Transverse colon (tissue), 4 donors: ENCODE data around the gene ANKZF1.

Experiments
- EP300 ChIP-seq: sonication (generic); formaldehyde crosslinking; IDR thresholded peaks from one replicate; pipeline ENCODE4 v1.6.1; 2017; ENCODE audit warnings: antibody characterized with exemption, low read depth
- POLR2A ChIP-seq: fragments of 450-650 bp; IDR thresholded peaks from one replicate; pipeline ENCODE4 v1.6.1; 2016; ENCODE audit warnings: antibody characterized with exemption, mild to moderate bottlenecking, moderate library complexity
- POLR2AphosphoS5 ChIP-seq, 3 donors: sonication (generic); formaldehyde crosslinking; IDR thresholded peaks; one replicate each; pipeline ENCODE4 v1.6.1; 2016; ENCODE audit warnings: antibody characterized with exemption in 3 of 3
- TF ChIP-seq, protein P1 (sequence below), 5 experiments: fragments of 200-600 bp in 3 of 5; fragments of 450-650 bp in 2 of 5; sonication (generic) in 3 of 5; IDR thresholded peaks; 1 replicate in 2 of 5; 2 replicates in 3 of 5; pipeline ENCODE4 v1.5.1; 2016 to 2017; ENCODE audit warnings: antibody characterized with exemption in 5 of 5, inconsistent platforms in 3 of 5, mild to moderate bottlenecking in 2 of 5, moderate library complexity in 1 of 5

GRCh38 chr2:219228911-219229304, 698 bp upstream of the ANKZF1 start:
- TF ChIP-seq EP300 (no peak), POLR2AphosphoS5 (IDR thresholded peaks at IDR 0.05) (no peak), POLR2A (no peak)
- TF ChIP-seq, protein P1, sequence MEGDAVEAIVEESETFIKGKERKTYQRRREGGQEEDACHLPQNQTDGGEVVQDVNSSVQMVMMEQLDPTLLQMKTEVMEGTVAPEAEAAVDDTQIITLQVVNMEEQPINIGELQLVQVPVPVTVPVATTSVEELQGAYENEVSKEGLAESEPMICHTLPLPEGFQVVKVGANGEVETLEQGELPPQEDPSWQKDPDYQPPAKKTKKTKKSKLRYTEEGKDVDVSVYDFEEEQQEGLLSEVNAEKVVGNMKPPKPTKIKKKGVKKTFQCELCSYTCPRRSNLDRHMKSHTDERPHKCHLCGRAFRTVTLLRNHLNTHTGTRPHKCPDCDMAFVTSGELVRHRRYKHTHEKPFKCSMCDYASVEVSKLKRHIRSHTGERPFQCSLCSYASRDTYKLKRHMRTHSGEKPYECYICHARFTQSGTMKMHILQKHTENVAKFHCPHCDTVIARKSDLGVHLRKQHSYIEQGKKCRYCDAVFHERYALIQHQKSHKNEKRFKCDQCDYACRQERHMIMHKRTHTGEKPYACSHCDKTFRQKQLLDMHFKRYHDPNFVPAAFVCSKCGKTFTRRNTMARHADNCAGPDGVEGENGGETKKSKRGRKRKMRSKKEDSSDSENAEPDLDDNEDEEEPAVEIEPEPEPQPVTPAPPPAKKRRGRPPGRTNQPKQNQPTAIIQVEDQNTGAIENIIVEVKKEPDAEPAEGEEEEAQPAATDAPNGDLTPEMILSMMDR (IDR thresholded peaks at IDR 0.05), result no peak
